Stimulated activated CD8-positive, alpha-beta memory T cell treated with anti-CD3 and anti-CD28 coated beads, Interleukin-7, amount 100 ng/mL, for 48 hours (primary cell): ENCODE results near the gene ZNF71.
"Not testable (repeated sequence)": the region's sequence is repeated elsewhere in the genome, so short reads cannot be mapped to it uniquely, and the experiment has no call there.

ENCODE experiments used
- DNase-seq, 2 donors: peaks; one replicate each; pipeline ENCODE4 v3.0.0-alpha.2; 2020; ENCODE audit warnings: low read depth in 1 of 2; ENCODE audit errors: extremely low read depth in 1 of 2

The ZNF71 gene

GRCh38 chr19:56619121-56619520, 24.0 kb downstream of the ZNF71 start:
- DNase-seq: no peak

DNA sequence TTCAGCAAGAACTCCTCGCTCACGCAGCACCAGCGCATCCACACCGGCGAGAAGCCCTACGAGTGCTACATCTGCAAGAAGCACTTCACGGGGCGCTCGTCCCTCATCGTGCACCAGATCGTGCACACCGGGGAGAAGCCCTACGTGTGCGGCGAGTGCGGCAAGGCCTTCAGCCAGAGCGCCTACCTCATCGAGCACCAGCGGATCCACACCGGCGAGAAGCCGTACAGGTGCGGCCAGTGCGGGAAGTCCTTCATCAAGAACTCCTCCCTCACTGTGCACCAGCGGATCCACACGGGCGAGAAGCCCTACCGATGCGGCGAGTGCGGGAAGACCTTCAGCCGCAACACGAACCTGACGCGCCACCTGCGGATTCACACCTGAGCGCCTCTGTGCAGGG, 27.3 kb downstream of the ZNF71 start:
- DNase-seq: no peak

- no peak for DNase-seq
Observed at GRCh38 chr19:56623006-56623405, 27.9 kb downstream of the ZNF71 start.

- DNase-seq: no peak
Observed at GRCh38 chr19:56625708-56626107, 30.6 kb downstream of the ZNF71 start.

DNA sequence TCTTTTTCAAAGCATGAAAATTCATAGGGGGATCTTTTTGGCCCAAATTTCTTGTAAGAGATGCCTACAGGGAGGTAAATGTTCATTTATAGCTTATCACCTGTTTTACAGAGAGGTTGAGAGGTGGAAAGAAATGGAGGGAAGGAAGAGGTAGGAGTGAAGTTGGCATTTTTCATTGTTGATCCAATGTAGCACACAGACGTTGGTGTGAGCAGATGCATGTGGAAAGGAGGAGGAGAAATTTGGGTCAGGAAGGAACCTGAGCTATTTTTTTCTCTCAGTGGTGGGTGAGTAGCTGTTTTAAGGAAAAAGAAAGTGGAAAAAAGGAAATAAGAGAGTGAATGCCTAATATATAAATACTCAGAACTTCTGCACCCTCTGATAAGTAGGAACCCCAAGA, 37.9 kb downstream of the ZNF71 start:
- no peak for DNase-seq

DNA sequence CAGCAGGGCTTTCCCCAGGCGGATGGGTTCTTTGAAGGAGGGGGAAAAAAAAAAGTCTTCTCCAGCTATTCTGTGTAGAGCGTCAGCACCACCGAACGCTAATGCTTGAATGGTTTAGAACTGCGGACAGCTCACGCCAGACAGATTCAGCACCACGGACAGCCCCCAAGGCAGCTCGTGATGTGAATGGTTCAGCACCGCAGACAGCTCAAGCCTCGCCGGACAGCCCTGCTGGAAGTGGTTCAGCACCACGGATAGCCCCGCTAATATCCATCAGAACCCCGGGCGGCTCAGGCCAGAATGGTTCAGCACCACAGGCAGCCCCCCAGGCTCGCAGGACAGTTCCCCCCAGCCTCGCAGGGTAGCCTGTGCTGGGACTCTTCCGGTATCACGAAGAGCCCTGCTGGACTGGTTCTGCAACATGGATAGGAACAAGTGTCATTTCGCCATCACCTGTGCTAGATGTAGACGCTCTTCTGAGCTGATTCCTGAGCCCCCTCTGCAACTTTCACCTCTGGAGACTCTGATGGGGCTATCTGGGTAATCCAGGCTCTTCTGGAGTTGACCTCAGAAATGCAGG, 43.0 kb downstream of the ZNF71 start:
- DNase-seq: peak; percentile 7 to 13

DNA sequence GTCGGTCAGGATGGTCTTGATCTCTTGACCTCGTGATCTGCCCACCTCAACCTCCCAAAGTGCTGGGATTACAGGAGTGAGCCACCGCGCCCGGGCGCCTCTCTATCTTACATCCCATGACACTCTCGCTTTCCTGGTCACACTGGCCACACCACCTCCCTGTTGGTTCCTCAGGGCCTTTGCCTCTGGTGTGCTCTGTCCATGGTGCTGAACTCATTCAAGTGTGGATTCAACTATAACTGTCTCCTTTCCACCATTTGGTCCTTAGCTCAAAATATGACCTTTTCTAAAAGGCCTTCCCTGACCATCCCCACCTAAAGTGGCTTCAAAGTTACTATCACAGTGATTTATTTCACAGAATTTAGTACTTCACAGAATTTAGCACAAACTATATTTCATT, 44.1 kb downstream of the ZNF71 start:
- no peak for DNase-seq

DNA sequence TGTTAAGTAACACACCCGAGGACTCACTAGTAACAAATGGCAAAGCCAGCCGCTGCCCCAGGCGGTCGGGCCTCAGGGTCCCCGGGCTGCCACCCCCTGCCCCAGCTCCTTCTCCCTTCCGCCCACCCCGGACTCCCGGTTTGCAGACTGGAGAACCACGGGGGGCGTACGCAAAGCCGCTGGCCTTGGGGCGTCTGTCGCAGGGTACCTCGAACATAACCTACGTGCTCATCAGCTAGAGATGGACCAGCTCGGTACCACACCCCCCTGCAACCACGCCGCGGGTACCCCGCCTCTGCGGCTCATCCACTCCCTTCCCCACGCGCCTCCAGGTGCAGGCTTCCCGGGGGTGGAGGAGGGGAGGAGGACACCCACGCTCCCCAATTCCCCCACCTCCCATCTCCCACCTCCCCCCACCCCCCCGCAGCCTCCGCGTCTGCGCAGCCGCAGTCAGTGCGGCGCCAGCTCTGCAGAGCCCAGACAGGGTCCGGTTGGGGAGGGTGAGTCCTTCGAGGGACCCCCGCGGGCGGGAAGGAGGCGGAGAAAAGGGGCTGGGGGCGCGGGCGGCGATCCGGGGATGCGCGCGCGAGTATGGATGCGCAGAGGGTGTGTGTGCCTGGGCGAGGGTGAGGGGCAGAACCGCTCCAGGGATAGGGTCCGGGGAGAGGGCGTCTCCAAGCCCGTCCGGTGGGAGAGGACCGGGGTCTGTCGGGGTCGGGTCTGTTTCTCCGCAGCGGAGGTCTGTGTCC, 47.8 kb downstream of the ZNF71 start, which contains the start of gene SMIM17:
Gene SMIM17, plus strand, starts transcription at position 449 of the 749 bp plus-strand sequence. CDS start 2,509 bp downstream, outside the sequence.
- DNase-seq: no peak

- DNase-seq: no peak
Observed at GRCh38 chr19:56643460-56643955, 48.4 kb downstream of the ZNF71 start.

DNA sequence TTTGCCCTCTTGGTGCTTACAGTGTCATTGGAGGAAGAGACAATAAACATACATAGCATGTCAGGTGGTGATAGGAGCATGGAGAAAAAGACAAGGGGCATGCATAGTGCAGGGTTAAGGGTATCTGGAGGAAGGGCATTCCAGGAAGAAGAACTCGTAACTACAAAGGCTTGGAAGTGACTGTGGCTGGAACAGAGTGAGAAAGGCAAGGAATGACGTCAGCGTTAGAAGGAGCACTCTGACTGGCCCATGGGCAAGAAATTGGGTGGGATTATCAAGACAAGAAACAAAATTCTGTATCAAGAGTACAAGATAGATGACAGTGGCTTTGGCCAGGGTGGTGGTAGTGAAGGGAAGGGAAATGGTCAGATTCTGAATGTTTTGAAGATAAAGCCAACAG, 59.0 kb downstream of the ZNF71 start:
- no peak for DNase-seq

DNA sequence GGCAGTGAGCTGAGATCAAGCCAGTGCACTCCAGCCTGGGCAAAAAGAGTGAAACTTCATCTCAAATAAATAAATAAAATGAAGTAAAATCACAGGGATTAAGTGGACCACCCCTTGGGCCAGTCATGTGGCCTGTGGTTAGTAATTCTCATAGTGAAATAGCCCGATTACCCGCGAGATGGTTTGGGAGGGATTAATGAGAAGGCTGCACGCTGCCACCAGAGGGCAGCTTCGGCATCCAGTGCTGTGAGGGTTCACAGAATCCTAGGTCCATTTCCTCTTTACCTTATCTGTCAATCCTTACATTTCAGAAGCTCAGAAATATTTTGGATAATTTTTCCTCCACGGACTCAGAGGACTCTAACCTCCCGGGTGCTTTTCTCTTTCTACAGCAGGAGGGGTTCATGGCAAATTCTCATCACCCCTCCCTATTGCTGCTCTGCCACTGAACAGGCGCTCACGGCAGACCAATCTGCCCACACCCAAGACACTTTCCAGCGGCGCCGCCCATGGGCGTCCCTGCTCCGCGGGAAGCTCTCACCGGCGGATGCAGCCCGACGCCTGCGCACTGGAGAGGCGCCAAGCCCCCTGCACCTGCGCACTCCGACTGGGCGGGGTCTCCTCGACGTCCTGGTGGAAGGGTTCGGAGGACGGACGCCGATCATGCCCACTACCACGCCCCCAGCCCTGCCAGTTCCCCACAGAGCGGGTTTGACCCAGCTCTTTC, 65.4 kb downstream of the ZNF71 start:
- no peak for DNase-seq

DNA sequence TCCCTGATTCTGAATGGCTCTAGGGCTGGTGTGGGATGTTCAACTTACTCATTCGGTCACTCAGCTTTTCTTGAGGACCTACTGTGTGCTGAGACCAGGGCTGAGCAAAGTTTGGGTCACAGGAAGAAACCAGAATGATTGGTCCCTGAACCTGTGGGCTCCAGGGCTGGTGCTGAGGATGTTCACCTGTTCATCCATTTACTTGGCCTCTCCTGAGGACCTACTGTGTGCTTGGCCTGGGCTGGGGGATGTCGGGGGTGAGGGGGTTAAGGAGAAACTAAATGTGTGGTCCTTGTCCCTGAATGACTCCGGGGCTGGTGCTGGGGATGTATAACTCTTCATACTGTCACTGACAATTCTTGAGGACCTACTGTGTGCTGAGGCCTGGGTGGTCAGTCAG, 66.1 kb downstream of the ZNF71 start:
- DNase-seq: no peak

GRCh38 chr19:56663931-56664500, 68.9 kb downstream of the ZNF71 start:
- no peak for DNase-seq

- DNase-seq: no peak
Observed at GRCh38 chr19:56664511-56664910, 69.4 kb downstream of the ZNF71 start.

GRCh38 chr19:56667311-56667870, 72.3 kb downstream of the ZNF71 start:
- DNase-seq: no peak

DNA sequence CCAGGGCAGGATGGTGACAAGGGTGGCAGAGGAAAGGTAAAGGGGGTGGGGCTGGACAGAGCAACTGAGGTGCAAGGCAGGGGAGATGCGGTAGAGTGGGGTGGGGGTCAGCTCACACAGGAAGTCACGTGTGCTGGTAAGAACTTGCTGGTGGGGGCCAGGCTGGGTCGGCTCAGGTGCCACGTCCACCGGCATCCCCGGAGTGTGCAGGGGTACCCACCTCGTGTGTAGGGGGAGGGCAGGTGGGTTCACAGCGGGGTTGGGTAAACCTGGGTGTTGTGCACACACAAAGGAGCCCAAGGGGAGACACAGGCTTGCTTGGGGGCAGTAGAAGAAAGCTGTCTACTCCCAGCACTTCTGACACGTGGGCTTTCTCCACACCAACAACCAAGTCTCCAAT, 73.6 kb downstream of the ZNF71 start:
- no peak for DNase-seq

- no peak for DNase-seq
Observed at GRCh38 chr19:56670401-56670960, 75.4 kb downstream of the ZNF71 start.

- DNase-seq: no peak
Observed at GRCh38 chr19:56670961-56671612, 76.0 kb downstream of the ZNF71 start.

GRCh38 chr19:56671613-56671994, 76.5 kb downstream of the ZNF71 start, which contains the start of gene ZNF835:
ZNF835 (minus strand) TSS chr19:56671757; CDS start chr19:56665198, 6,559 bp downstream.
- DNase-seq: peak; percentile 51 to 78

- DNase-seq: not testable (repeated sequence)
Observed at GRCh38 chr19:56672610-56673009, 77.5 kb downstream of the ZNF71 start.
